ENCODE results near the gene RXFP2.

RXFP2 gene

DNA sequence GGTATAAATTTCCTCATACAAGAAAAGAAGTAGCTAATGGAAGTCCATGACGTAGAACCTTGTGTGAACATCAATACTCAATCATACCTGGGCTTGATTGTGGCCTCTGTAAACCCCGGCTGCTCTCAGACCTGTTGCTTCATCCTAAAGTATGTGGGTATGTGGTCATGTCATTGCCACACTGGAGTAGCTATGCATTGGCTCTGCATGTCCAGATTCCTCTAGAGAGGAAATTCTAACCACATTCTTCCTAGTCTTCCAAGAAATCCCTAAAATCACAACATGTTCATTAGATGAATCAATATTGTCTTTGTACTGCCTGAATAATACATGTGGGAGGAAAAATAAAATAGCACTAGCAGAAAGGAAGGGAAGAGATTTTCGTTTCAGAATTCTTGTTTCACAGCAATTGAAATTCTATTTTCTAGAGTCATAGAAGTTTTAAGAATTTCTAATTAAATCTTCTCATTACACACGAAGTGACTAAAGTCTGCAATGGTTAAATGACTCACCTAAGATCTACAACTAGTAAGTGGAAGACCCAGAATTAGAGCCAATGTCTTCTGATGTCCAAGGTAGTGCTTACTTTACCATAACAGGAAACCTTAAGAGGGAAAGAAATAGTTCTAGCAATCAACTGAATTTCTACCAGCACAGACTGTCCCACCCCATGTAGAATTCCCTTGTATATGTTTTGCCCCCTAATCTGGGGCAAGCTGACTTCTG is 28.0 kb downstream of the RXFP2 start:
- no peak for DNase-seq (ENCODE audit: low read depth in 3 of 3)

DNA sequence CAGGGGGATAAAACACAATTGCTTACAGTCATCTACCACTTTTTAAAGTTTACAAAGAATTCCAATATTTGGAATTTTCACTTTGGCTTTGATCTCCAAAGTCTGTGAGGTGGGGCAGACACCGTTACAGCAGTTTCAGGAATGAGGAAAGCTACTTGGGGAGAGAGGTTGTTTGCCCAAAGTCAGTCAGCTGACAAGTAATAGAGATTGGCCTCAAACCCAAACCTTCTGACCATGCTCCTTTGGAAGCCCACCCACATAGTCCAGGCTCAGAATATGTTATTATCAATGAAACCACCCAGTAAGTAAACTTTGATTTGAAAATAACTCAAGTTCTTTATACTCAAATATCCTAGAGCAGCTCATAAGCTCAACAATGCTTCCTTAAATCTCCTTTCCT is 29.0 kb downstream of the RXFP2 start:
- no peak for DNase-seq (ENCODE audit: low read depth in 3 of 3)

DNA sequence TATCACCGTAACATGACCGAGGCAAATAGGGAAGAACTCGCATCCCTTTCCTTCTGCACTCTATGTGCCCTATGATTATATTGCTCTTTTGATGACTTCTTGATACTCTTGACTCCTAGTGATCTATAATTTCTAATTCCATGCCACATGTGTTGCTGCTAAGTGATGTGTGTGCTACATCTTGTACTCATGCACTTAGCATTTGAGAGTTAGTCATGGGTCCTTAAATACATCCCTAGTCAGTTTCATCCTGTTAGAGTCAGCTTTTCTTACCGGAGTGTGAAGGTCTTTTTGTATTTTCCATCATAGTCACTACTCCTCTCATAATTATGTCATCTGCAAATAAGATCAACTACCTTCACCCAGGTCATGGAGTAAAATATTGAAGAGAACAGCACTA is 30.2 kb downstream of the RXFP2 start:
- DNase-seq (ENCODE audit: low read depth in 3 of 3): no peak

DNA sequence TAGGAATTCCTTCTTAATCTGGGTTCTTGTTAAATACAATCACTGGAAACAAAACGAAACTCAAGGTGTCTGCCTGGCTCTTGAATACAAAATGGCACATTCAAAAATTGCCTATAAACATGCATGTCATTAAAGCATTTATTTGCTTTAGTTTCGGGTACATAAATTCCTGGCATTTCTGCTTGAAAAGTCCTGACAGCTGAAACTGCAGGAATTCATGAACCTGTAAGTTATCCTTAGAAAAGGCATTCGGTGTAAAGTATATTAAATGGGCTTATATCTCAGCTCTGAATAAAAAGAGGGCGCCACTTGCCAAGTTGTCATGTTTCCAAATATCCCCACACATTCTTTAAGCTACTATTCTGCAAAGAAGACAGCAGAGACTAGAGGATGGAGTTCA is 32.9 kb downstream of the RXFP2 start:
- DNase-seq (ENCODE audit: low read depth in 3 of 3): no peak

DNA sequence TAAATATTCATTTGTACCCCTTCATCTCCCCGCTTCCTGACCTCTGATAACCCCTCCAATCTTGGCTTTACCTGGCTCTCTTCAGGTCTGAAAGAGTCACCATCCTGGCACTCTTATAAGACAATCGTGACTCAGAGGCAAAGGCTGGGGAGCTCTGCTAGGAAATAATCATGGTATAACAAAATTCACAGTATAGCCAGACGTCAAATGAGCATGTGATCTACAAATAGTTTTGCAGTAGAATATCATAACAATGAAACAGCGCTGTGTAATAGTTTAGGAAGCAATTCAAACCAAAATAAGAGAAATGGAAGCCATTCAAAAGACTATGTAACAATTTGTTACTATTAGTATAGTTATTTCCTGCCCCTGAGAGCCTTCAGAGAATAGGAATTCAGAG is 34.2 kb downstream of the RXFP2 start:
- DNase-seq (ENCODE audit: low read depth in 3 of 3): no peak

DNA sequence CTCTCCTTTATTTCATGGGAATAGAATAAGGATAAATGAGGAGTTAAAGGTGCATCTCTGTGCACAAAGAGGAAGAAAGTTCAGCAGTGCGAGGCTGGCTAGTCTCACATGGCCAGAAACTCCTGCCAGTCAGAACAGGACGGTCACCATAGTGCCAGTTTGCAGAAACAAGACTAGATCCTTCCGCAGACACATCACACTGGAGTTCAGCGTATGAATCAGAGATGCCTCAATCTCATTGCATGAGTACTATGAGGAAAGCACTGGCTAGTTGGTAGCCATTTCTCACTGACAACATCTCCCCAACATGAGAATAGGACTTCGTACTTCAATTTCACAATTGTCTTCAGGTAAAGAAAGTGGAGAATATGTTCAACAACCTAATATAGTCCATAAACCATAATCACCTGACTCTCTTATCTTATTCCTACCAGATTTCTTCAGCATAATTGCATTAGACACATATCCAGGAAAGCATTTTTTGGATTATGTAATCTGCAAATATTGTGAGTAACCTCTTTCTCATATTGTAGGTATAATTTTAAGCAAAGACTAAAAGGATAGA is 34.9 kb downstream of the RXFP2 start:
- DNase-seq (ENCODE audit: low read depth in 3 of 3): no peak

DNA sequence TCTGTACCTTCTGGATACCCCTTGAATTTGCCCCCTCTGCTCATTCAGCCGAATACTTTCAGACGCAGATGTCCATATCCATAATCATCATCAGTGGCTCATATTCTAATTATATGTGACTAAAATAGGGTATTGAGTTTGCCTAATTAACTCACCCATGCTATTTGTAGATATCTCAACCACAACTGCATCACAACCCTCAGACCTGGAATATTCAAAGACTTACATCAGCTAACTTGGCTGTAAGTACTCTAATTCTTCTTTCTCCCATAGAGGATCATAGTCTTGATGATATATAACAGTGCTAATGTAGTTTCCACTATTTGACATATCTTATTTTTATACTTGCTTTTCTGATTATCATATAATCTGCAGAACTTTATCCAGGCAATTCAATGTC is 35.8 kb downstream of the RXFP2 start:
- no peak for DNase-seq (ENCODE audit: low read depth in 3 of 3)

DNA sequence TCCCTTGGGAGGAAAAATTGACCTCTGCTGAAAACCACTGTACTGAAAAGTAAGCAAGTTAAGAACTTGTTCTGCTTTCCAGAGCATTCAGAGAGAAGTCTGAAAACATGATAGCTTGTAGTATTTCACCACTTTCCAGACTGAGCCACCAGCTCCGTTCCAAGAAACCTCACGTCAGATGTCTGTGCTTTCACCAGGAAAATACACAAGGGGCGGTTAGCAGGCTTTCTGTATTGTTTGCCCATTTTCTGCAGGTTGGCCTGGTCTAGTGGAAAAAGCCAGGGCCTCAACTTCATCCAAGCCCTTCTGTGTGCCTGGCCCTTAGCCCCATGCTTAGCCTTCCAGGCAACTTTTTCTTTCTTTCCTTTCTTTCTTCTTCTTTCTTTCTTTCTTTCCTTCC is 36.4 kb downstream of the RXFP2 start:
- DNase-seq (ENCODE audit: low read depth in 3 of 3): no peak

DNA sequence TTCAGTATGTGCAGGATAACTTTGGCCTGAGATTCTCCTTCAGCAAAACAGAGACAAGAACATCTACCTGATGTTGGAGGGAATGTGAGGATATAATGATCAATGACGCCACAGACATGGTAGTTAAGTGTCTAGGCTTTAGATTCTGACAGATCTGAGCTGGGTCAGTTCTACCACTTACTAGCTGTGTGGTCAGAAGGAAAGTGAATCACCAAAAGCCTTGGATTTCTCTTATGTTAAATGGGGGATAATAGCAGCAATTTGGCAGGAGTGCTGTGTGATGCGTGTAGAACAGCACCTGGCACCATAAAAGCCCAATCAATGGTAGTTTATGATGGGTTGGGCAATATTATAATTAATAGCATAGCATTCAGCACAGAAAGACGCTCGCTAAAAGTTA is 41.7 kb downstream of the RXFP2 start:
- no peak for DNase-seq (ENCODE audit: low read depth in 3 of 3)

DNA sequence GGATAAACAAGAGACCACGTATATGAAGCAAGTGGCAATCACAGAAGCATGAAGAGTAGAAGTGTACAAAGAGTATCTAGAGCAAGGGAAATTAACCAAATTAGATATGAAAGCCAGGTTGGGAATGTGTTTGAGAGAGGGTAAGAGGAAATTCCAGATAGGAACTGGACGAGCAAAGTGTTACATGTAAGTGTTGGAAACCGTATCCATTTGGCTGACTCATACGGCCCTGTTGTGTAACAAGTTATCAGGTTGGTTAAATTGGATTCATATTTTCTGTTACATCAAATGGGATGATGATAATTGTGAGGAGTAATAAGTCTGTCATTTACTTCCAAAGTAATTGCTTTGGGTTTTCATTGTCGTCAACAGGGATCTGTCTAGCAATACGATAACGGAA is 46.7 kb downstream of the RXFP2 start:
- no peak for DNase-seq (ENCODE audit: low read depth in 3 of 3)

DNA sequence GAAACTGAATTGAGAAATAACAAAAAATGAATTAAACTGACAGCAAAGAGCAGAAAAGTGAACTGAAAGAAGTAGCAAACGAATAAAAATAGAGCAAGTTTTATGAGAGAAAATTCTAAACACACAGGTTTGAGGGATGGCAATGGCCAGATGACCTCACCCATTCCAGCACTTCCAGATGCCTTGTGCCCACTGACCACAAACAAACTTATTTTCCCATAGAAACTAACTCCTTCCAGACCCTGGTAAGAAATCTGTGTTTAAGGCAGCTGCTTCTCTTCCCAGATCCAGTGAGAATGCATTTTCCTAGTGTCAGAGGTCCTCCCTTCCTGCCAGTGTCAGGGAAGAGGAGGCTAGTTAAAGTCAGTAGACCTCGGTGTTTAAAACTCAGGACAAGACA is 51.7 kb downstream of the RXFP2 start:
- DNase-seq (ENCODE audit: low read depth in 3 of 3): no peak

DNA sequence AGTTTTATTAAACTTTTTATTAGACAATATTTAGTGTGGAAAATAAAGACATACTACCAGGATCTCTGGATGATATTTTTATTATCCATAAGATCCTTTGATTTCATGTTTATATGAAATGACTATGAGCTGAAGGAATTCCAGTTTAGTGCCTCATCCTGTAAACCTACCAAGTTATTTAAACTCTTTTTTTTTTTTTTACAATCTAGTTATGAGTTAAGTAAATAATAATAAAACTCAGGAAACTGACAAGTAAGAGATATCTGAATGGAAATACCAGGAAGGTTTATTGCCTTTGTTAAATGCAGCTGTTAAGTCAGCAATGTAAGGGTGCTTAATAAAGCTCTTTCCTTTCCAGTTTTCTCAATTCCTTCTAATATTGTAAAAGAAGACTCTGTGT is 53.9 kb downstream of the RXFP2 start:
- DNase-seq (ENCODE audit: low read depth in 3 of 3): no peak

DNA sequence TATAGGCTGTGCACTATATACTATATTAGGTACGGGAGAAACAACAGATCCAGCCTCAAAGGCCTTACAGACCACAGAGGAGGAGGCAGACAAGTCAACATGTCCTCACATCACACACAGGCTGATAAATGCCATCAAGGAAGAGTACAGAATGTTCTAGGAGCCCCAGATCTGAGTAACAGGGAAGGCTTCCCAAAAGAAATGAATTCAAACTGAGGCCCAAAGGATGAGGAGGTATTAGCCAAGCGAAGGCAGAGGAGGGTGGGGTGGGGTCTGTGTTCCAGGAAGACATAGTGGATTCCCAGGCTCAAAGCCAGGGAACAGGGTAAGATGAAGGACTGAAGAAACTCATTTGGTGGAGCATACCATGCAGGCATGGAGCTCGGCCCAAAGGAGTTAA is 55.1 kb downstream of the RXFP2 start:
- DNase-seq (ENCODE audit: low read depth in 3 of 3): no peak

DNA sequence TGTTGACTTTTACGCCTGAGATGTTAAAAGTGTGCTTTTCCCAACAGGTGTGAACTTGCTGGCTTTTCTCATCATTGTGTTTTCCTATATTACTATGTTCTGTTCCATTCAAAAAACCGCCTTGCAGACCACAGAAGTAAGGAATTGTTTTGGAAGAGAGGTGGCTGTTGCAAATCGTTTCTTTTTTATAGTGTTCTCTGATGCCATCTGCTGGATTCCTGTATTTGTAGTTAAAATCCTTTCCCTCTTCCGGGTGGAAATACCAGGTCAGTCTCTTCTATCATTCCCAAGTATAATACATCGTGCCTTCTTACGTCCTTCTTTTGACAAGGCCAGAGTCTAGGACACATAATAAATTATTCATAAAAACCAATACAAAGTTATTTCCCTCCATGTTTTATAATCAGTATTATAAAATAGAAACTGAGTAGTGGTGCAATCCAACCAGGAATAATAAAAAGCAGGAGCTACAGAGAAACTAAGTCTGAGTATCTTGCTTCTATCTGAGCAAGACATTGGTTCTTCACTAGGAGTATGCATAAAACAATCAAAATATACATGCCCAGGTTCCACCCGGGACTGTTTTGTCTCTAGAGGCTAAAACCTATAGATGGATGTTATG is 57.9 kb downstream of the RXFP2 start:
- DNase-seq (ENCODE audit: low read depth in 3 of 3): no peak

DNA sequence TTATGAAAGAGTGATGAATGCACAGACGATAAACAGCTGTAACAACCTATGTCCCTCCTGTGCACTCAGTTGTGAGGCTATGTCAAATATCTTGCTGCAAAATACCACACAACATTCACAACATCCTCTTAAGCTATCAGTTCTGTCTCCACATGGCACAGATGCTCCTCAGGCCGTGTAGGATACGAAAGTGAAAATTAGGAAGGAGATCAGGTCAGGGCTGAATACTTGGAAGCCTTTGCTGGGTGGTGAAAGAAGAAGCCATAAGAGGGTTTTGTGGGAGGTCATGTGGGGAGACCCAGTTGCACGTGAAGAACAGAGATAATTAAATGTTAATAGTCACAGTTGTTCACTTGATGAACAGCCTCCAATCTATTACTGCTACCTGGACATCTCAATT is 58.9 kb downstream of the RXFP2 start:
- DNase-seq (ENCODE audit: low read depth in 3 of 3): no peak

DNA sequence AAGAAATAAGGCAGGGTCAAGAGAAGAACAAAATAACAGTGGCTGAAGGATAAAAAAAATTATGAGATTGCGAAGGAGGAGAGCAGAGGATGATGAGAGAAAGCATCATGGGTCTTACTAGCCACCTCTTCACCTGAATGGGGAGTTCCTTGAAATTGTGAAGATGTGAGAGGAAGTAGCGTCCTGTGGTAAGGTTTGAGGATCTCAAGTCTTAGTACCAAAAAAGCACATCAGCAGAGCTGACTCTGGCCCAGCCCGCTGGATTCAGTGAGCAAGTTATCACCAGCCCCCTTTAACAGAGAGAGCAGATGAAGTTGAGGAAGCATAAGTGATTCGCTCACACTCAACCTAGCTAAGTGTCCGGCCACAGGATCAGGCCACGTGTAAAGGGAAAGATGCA is 61.8 kb downstream of the RXFP2 start:
- no peak for DNase-seq (ENCODE audit: low read depth in 3 of 3)

DNA sequence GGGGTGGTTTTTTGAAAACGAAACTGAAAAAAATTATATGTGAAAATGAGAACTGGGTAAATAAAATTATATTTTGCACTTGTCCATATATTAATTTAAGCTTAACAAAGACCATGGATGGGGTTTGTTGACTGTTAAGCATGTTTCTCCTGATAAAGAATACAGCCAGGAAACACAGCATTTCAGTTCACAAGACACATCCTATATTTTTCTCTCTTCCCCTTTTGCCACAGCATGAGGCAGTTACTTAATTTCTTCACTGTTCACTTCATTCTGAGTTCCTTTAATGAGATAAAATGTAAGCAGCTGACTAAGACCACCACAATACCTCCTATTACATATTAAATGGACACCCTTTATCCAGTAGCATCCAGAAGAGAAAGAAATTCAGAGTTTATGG is 64.0 kb downstream of the RXFP2 start:
- DNase-seq (ENCODE audit: low read depth in 3 of 3): no peak

DNA sequence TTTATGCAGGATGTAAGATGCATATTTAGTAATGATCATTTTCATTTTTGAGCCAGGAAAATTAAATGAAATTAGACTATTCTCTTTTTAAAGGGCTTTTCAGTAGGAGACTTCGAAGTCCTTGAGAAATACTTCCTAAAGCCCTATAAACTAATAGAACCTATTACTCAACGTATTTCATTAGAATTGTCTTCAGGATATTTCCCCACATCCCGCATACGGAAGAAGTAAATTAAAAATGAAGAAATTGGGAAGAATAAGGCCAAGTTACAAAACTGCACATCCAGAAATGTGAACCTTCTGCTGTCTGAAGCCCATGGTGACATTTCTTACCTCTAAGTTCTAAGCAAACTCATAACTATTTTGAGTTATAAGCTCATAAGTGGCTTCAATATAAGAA is 66.5 kb downstream of the RXFP2 start:
- no peak for DNase-seq (ENCODE audit: low read depth in 3 of 3)

DNA sequence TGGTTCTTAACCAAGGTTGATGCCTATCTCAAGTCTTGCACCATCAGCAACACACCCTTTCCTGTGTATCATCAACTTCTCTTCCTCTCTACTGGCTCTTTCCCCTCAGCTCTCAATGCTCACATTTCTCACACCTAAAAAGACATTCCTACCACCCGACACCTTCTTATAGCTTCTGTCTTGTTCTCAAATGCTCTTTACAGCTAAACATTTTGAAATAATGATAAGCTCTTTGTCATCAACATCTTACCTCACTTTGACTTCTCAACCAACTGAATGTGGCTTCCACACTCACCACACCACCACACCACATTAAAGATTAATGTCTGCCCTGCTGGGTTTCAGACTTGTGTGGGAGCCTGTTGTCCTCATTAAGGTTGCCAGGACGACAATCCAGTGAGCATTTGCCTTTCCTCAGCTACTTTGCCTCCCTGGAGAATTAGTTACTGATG is 67.8 kb downstream of the RXFP2 start:
- no peak for DNase-seq (ENCODE audit: low read depth in 3 of 3)

DNA sequence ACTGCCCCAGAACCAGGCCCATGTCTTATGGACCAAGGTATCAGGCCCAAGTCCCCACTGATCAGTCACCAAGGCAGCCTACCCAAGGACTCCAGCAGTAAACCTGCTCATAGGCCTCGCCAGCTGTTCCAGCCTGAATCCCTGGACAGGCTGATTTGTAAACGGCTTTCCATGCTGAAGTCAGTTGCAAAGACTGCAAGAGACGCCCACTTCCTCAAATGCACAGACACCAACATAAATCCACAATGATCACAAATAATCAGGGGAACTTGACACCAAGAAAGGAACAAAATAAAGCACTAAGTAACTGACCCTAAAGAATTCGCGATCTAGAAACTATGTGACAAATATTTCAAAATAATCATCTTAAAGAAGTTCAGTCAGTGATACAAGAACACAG is 75.2 kb downstream of the RXFP2 start:
- no peak for DNase-seq (ENCODE audit: low read depth in 3 of 3)

DNA sequence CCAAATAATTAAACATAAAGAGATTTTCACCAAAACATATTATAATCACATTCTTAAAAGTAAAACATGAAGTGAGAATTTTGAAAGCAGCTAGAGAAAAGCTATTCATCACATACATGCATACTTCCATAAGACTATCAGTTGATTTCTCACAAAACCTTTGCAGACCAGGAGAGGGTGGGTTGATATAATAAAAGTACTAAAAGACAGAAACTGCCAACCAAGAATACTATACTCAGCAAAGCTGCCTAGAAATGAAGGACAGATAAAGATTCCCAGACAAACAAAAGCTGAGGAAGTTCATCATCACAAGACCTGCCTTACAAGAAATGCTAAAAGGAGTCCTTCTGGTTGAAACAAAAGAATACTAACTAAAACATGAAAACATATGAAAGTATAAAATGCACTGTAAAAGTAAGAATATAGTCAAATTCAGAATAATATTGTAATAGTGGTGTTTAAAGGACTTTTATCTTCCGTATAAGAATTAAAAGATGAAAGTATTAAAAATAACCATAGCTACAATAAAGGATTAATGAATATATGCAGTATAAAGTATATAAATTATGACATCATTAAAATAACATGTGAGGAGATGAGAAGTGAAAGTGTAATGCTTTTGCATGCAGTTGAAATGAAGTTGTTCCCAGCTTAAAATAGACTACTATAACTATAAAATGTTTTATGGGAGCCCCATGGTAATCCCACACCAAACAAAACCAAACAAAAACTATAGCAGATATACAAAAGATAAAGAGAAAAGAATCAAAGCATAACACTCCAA is 76.2 kb downstream of the RXFP2 start:
- DNase-seq (ENCODE audit: low read depth in 3 of 3): no peak

DNA sequence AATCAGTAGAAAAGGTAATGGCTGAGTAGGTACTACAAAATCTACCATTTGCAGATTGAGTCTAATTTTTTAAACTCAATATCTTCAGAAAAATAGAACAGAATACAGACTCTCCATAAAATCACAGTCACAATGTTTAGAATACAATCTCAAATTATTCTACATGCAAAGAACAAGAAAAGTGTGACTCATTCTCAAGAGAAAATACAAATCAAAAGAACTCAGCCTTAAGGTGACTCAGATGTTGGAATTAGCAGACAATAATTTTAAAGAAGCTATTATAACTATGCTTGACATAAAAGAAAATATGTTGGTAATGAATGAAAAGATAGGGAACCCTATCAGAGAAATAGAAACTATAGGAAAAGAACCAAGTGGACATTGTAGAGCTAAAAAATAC is 78.9 kb downstream of the RXFP2 start:
- no peak for DNase-seq (ENCODE audit: low read depth in 3 of 3)
